Subcutaneous abdominal adipose tissue (tissue), 5 donors: ENCODE data around the gene MEX3A.

ENCODE experiments used
- H3K27ac ChIP-seq: one replicate; pipeline ENCODE4 v1.7.0; 2013; ENCODE audit warnings: low read depth, mild to moderate bottlenecking, inconsistent platforms, low read length, moderate library complexity
- H3K27me3 ChIP-seq, 5 donors: one replicate each; pipeline ENCODE4 v1.7.0; 2013; ENCODE audit warnings: low read length in 5 of 5, inconsistent platforms in 1 of 5; ENCODE audit not compliant: control insufficient read depth in 5 of 5, insufficient read depth in 4 of 5
- H3K36me3 ChIP-seq, 5 donors: one replicate each; pipeline ENCODE4 v1.7.0; 2013; ENCODE audit warnings: low read length in 5 of 5; ENCODE audit not compliant: control insufficient read depth in 5 of 5, insufficient read depth in 5 of 5
- H3K4me1 ChIP-seq, 5 donors: one replicate each; pipeline ENCODE4 v1.7.0; 2013; ENCODE audit warnings: low read length in 5 of 5, mild to moderate bottlenecking in 3 of 5, moderate library complexity in 1 of 5; ENCODE audit not compliant: control insufficient read depth in 5 of 5, insufficient read depth in 5 of 5
- H3K4me3 ChIP-seq, 5 donors: one replicate each; pipeline ENCODE4 v1.7.0; 2013; ENCODE audit warnings: low read length in 5 of 5, low read depth in 1 of 5
- H3K9ac ChIP-seq, 5 donors: one replicate each; pipeline ENCODE4 v1.7.0; 2013; ENCODE audit warnings: low read length in 5 of 5, mild to moderate bottlenecking in 4 of 5, moderate library complexity in 3 of 5
- H3K9me3 ChIP-seq, 5 donors: one replicate each; pipeline ENCODE4 v1.7.0; 2013; ENCODE audit warnings: low read length in 5 of 5; ENCODE audit not compliant: control insufficient read depth in 5 of 5
- donor health status: healthy.
- donor health status: healthy.
- donor health status: healthy.
- donor health status: healthy.
- donor health status: healthy.

MEX3A gene

DNA sequence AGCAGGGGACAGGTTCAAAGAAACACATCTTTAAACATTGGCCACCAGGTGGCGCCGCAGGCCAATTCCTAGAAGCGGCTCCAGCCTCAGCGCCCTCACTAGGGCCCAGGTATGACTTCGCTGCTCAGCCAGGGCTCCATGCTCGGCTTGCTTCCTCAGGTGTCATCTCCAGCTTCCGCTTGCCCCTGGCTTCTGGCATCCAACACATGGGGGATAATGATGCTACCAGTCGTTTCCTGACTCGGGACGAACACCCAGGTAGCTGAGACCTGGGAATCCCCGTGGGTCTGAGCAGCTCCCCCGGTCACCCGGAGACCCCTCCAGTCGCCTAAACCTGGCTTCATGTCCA is 8.5 kb upstream of the MEX3A start:
- Histone ChIP-seq H3K9me3 (no peaks in the 10 kb centered on the region), H3K27ac (no peak overlapping the region), H3K9ac (no peak overlapping the region), H3K27me3 (no peaks in the 10 kb centered on the region), H3K4me1 (peaks cover 0 to 14% (median 11%) of the 10 kb centered on the region in 5 donors), H3K4me3 (no peak overlapping the region), H3K36me3 (no peaks in the 10 kb centered on the region)

DNA sequence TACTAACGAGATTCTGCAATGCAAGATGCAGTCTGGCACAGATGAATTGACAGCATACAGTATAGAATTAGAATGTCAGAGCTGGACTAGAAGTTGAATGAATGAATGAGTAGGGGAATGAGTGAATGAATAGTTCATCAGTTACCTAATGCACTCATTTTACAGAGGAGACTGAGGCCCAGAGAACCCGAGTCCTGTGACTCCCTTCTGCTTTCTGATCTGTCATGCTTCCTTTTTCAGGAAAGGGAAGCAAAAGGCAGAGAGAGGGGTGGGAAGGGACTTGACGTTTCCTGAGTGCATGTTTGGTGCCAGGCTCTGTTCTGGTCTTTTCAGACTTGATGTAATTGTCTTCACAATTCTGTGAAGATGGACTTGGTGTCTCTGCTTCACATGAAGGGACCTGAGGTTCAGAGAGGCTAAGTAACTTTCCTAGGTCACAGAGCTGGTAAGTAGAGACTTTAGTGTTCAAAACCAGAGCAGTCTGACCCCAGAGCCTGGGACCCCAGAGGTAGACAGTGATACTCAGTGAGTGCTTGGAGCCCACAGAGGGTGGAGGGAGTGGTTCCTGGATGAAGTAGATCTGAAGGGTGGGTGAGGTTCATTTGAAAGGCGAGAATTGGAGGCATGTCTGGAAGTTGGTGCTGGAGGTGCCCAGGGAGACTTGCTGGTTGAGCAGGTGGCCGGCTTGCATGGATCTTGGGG is 8.0 kb upstream of the MEX3A start:
- H3K36me3 ChIP-seq, result no peaks in the 10 kb centered on the region
- H3K27ac ChIP-seq, result no peak overlapping the region
- H3K4me3 ChIP-seq, result no peak overlapping the region
- peaks cover 0 to 12% (median 10%) of the 10 kb centered on the region in 5 donors for H3K4me1 ChIP-seq
- H3K9ac ChIP-seq, result no peak overlapping the region
- no peaks in the 10 kb centered on the region for H3K9me3 ChIP-seq
- peaks cover 0 to under 1% (median 0%) of the 10 kb centered on the region in 5 donors for H3K27me3 ChIP-seq

DNA sequence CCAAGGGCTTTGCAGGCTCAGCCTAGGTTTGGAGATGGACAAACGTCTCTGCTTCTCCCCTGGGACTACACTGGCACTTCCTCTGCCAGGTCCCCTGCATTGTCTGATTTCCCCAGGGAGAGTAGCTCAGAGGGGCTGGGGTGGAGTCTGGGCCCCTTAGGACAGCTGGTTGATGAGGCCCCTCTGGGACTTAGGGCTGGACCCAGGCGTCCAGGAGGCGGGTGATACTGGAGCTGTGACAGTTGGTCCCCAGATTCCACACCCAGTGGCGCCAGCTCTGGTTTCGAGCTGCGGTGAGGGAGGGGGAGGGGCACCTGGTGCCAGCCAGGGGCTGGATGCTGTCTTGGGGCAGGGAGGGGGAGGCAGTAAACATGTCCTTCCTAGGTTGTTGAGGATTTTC is 7.4 kb upstream of the MEX3A start:
- H3K9ac ChIP-seq, result no peak overlapping the region
- H3K4me3 ChIP-seq, result no peak overlapping the region
- peaks cover 0 to 5% (median 0%) of the 10 kb centered on the region in 5 donors for H3K27me3 ChIP-seq
- peaks cover 0 to 12% (median 10%) of the 10 kb centered on the region in 5 donors for H3K4me1 ChIP-seq
- H3K27ac ChIP-seq, result no peak overlapping the region
- no peaks in the 10 kb centered on the region for H3K36me3 ChIP-seq
- H3K9me3 ChIP-seq, result no peaks in the 10 kb centered on the region

DNA sequence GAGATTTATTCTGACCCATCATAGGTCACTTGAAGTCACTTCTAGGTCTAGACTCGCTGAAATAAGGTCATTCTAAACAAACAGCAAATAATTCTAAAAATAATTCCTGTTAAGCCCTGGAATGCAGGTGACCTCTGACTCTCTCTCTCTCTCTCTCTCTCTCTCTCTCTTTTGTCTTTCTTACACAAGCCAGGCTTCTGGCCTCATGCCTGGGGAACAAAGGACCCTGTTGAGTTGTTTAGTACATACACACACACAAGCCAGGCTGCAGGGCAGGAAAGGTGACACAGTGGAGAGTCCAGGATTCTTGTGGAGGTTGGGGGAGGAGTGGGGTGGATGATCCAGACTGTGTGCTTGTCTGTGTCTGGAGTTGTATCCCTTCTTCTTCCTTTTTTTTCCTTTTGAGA is 4.0 kb upstream of the MEX3A start:
- H3K4me3 ChIP-seq, result no peak overlapping the region
- H3K27me3 ChIP-seq, result peaks cover 2 to 5% (median 2%) of the 10 kb centered on the region in 5 donors
- no peaks in the 10 kb centered on the region for H3K36me3 ChIP-seq
- H3K27ac ChIP-seq, result no peak overlapping the region
- peaks cover 0 to 33% (median 19%) of the 10 kb centered on the region in 5 donors for H3K4me1 ChIP-seq
- no peaks in the 10 kb centered on the region for H3K9me3 ChIP-seq
- no peak overlapping the region for H3K9ac ChIP-seq

DNA sequence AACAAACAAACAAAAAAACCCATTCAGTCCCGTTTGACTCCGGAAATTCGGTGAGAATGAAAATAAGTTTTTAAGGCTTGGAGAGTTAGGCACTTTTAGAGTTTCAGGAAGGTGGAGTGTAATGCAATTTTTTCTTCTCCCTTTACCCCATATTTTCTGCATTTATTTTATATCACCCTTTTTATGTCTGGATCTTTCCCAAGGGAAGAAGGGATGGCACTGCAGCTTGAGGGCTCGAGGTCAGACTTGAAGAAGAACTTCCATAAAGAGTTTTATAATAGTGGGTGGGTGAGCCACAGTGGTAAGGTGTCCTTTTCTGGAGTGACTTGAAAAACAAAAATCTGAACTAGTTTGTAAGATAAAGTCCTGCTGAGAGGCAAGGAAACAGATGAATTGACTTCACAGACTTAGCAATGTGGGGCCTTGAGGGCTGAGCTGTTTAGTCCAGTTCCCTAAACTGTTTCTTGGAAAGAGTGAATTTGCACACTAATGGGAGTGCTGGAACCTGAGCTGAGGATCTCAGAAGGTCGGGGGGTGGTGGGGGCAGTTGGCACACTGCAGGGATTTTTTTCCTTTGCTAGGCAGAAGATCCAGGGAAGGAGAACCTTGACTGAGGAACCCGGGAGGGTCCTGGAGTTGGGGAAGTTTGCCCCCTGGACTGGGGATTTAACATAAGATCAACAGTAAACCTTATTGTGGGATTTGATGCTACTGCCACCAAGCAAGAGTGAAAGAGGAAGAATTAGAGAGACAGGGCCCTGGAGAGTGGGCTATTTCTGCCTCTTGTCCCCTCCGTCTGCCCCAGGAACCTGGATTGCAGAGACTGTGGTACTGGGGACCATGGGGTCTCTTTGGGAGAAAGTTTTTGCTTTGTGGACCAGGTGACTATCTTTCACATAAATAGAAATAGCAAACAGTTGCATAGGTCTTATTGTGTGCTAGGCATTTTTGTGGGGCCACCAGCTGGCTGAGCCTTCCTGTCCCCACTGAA is 1.8 kb upstream of the MEX3A start:
- H3K4me1 ChIP-seq, result peaks cover 0 to 24% (median 11%) of the 10 kb centered on the region in 5 donors
- H3K9me3 ChIP-seq, result no peaks in the 10 kb centered on the region
- H3K4me3 ChIP-seq, result no peak overlapping the region
- H3K27ac ChIP-seq, result no peak overlapping the region
- H3K27me3 ChIP-seq, result peaks cover 3 to 8% (median 5%) of the 10 kb centered on the region in 5 donors
- no peak overlapping the region for H3K9ac ChIP-seq
- H3K36me3 ChIP-seq, result no peaks in the 10 kb centered on the region

DNA sequence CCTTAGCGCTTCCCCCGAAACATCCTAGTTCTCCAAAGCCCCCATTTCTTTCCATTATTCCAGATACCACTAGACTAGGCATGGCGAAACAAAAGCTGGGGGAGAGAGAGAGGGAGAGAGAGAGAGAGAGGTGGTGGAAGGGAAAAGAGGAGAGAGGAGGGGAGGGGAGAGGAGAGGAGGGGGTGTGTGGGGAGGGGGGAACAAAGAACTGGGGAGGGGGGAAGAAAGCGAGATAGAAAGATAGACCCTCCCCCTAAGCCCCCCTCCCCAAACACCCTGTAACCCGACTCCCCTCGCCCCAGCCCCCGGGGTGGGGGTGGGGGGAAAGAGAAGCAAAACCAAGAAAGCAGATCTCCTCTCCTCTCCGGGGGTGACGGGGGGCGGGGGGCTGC is 352 bp downstream of the MEX3A start:
- H3K27me3 ChIP-seq, result peaks cover 3 to 11% (median 5%) of the 10 kb centered on the region in 5 donors
- peak overlapping the region; percentile 30 for H3K27ac ChIP-seq
- H3K4me3 ChIP-seq, result peak overlapping the region; percentile 48 to 85 (median 80)
- H3K9ac ChIP-seq, result peak overlapping the region in 1 of 5 donors; percentile 66
- H3K9me3 ChIP-seq, result no peaks in the 10 kb centered on the region
- H3K36me3 ChIP-seq, result no peaks in the 10 kb centered on the region
- H3K4me1 ChIP-seq, result peaks cover 0 to 27% (median 14%) of the 10 kb centered on the region in 5 donors

DNA sequence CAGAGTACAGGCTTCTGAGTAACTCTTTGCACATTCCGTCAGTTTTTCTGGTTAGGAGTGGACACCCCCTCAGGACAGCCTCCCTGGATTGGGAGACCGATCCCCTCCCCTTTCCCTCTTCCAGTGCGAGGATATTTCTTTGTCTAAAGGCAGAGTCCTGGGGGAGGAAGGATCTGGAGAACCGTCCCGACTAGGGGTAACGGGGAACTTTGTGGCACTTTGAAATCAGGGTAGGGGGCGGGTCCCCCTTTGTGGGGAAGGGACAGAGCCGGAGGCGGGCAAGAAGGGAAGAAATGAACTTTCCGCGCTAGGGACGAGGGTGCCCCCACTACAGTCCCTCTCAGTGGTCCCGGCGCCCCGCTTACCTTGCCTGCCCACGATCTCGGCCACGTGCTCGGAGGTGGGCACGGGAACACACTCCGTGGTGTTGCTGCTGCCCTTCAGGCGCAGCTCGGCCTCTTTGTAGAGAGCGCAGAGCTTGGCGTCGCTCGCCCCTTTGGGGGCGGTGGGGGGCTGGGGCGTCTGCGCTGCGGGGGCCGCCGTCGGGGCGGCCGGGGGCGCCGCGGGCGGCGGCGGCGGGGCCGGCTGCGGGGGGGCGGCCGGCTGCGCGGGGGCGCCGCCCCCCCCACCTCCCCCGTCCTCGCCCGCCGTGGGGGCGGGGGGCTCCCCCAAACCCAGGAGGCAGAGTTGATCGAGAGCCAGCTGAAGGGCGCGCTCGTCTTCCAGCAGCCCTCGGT is 917 bp downstream of the MEX3A start:
- H3K4me1 ChIP-seq, result peaks cover 0 to 33% (median 20%) of the 10 kb centered on the region in 5 donors
- H3K36me3 ChIP-seq, result no peaks in the 10 kb centered on the region
- no peak overlapping the region for H3K27ac ChIP-seq
- H3K9ac ChIP-seq, result peak overlapping the region in 2 of 5 donors; percentile 17 to 39
- peak overlapping the region in 3 of 5 donors; percentile 48 to 83 (median 80) for H3K4me3 ChIP-seq
- H3K9me3 ChIP-seq, result no peaks in the 10 kb centered on the region
- peaks cover 3 to 11% (median 5%) of the 10 kb centered on the region in 5 donors for H3K27me3 ChIP-seq

DNA sequence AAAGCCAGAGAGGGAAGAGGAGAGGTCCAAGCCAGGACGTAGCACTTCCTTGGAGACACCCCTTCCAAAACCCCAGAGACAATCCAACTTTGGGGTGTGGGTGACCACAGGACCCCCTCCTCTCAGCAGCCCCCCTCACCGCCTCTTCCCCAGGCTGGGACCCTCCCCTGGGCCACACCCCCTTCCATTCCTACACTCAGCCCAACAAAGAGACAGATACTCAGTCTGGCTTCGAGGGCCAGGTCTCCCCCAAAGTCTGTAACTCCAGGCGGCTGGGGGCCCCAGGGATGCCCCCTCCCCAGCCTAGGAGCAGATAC is 1.4 kb downstream of the MEX3A start:
- Histone ChIP-seq H3K4me3 (no peak overlapping the region), H3K27me3 (peaks cover 3 to 11% (median 5%) of the 10 kb centered on the region in 5 donors), H3K27ac (no peak overlapping the region), H3K4me1 (peaks cover 0 to 38% (median 25%) of the 10 kb centered on the region in 5 donors), H3K9ac (no peak overlapping the region), H3K36me3 (no peaks in the 10 kb centered on the region), H3K9me3 (no peaks in the 10 kb centered on the region)

DNA sequence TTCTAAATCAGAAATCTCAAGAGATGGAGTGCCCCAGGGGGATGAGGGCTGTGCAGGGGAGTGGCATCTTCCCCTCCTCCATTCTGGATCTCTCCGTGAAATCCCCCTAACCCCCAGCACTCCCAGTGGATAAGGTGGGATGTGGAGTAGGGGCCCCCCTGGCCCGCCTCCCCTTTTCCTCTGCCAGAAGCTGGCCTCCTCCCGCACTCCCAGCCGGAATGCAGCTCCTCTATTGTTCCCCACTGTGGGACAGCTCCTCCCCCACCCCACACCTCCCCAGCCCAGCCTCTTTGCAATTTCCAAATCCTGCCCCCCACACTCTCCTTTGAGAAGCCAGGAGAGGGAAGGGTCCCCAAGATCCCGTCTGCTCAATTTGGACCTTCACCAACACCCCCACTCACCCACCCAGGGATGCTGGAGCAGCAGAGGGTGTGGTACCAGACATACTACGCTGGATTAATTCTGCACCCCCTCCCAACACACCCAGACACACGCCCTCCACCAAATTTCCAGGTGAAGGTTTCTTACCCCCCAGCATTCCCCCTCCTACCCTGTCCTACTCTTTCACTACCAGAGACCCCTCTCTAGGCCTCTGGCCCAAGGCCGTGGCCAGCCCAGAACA is 1.9 kb downstream of the MEX3A start:
- Histone ChIP-seq H3K4me1 (peaks cover 0 to 43% (median 28%) of the 10 kb centered on the region in 5 donors), H3K36me3 (no peaks in the 10 kb centered on the region), H3K9ac (no peak overlapping the region), H3K27ac (no peak overlapping the region), H3K9me3 (no peaks in the 10 kb centered on the region), H3K4me3 (no peak overlapping the region), H3K27me3 (peaks cover 3 to 11% (median 5%) of the 10 kb centered on the region in 5 donors)
